Gastroesophageal sphincter (tissue), 3 donors: Measurements from ENCODE around the gene U2AF1L4.

Source experiments
- CTCF ChIP-seq, 4 experiments: fragments of 200-600 bp in 2 of 4; fragments of 450-650 bp in 2 of 4; sonication (generic) in 1 of 4; IDR thresholded peaks; one replicate each; pipeline ENCODE4 v1.5.1; 2017 to 2019; ENCODE audit warnings: antibody characterized with exemption in 4 of 4, mild to moderate bottlenecking in 2 of 4, moderate library complexity in 2 of 4
- POLR2A ChIP-seq, 2 donors: fragments of 450-650 bp; IDR thresholded peaks; one replicate each; pipeline ENCODE4 v1.6.1; 2017; ENCODE audit warnings: antibody characterized with exemption in 2 of 2, mild to moderate bottlenecking in 2 of 2, moderate library complexity in 1 of 2

- TF ChIP-seq CTCF (IDR thresholded peaks at IDR 0.05), result no peak
- no peak for TF ChIP-seq POLR2A (IDR thresholded peaks at IDR 0.05)
Measured at GRCh38 chr19:35722897-35723296, 22.3 kb downstream of the U2AF1L4 start.
